Left renal pelvis (tissue), 4 donors: ENCODE measurements around the gene SCLT1. TPM values are rescaled to one million over a fixed set of nuclear protein-coding genes. Genes with fewer than 3 reads are reported as not detected.
"Not testable (repeated sequence)": the region's sequence is repeated elsewhere in the genome, so short reads cannot be mapped to it uniquely, and the experiment has no call there.

ENCODE experiments used
- DNase-seq, 4 donors: peaks; one replicate each; pipeline ENCODE4 v3.0.0-alpha.2; 2013; ENCODE audit warnings: low read depth in 4 of 4, low spot score in 3 of 4
- polyA plus RNA-seq, 4 donors: library from polyadenylated mRNA; unstranded; fragments of 120-200 nt; gene quantifications; one replicate each; pipeline ENCODE4 v1.2.1, GENCODE V29; 2013; ENCODE audit not compliant: insufficient read length in 4 of 4

Gene SCLT1
- polyA plus RNA-seq, 4 donors: 14.0 to 19.1 (median 17.7) TPM

GRCh38 chr4:129080129-129080528 lies 13.2 kb downstream of the SCLT1 start:
- DNase-seq: no peak

GRCh38 chr4:129077326-129077725 lies 16.0 kb downstream of the SCLT1 start:
- no peak for DNase-seq

GRCh38 chr4:129069537-129069936 lies 23.8 kb downstream of the SCLT1 start:
- DNase-seq: not testable (repeated sequence)

- no peak for DNase-seq
Measured at GRCh38 chr4:129064717-129065116, 28.6 kb downstream of the SCLT1 start.

- DNase-seq: no peak
Measured at GRCh38 chr4:129063640-129064039, 29.7 kb downstream of the SCLT1 start.

- DNase-seq: no peak
Measured at GRCh38 chr4:129062580-129062979, 30.8 kb downstream of the SCLT1 start.

- no peak for DNase-seq
Measured at GRCh38 chr4:129059028-129059427, 34.3 kb downstream of the SCLT1 start.

GRCh38 chr4:129046055-129046959 lies 47.0 kb downstream of the SCLT1 start:
- DNase-seq: no peak

- no peak for DNase-seq
Measured at GRCh38 chr4:129043523-129043922, 49.8 kb downstream of the SCLT1 start.

- no peak for DNase-seq
Measured at GRCh38 chr4:129040471-129040870, 52.9 kb downstream of the SCLT1 start.

- no peak for DNase-seq
Measured at GRCh38 chr4:129037093-129037492, 56.2 kb downstream of the SCLT1 start.

- no peak for DNase-seq
Measured at GRCh38 chr4:129014566-129015509, 78.5 kb downstream of the SCLT1 start.

GRCh38 chr4:129008096-129008495 lies 85.2 kb downstream of the SCLT1 start:
- no peak for DNase-seq

- no peak for DNase-seq
Measured at GRCh38 chr4:128986908-128987307, 106.4 kb downstream of the SCLT1 start.

- no peak for DNase-seq
Measured at GRCh38 chr4:128986019-128986418, 107.3 kb downstream of the SCLT1 start.

GRCh38 chr4:128983771-128984485 lies 109.4 kb downstream of the SCLT1 start:
- no peak for DNase-seq

- no peak for DNase-seq
Measured at GRCh38 chr4:128981377-128981776, 112.0 kb downstream of the SCLT1 start.

- DNase-seq: no peak
Measured at GRCh38 chr4:128980816-128981326, 112.5 kb downstream of the SCLT1 start.

GRCh38 chr4:128979934-128980333 lies 113.4 kb downstream of the SCLT1 start:
- DNase-seq: no peak

GRCh38 chr4:128978985-128979384 lies 114.4 kb downstream of the SCLT1 start:
- DNase-seq: no peak
